ENCODE measurements around the gene MICAL2.

MICAL2 gene

GRCh38 chr11:12292766-12293165 lies 182.4 kb downstream of the MICAL2 start:
- no peak for DNase-seq

- no peak for DNase-seq
Measured at GRCh38 chr11:12293486-12293885, 183.1 kb downstream of the MICAL2 start.

DNA sequence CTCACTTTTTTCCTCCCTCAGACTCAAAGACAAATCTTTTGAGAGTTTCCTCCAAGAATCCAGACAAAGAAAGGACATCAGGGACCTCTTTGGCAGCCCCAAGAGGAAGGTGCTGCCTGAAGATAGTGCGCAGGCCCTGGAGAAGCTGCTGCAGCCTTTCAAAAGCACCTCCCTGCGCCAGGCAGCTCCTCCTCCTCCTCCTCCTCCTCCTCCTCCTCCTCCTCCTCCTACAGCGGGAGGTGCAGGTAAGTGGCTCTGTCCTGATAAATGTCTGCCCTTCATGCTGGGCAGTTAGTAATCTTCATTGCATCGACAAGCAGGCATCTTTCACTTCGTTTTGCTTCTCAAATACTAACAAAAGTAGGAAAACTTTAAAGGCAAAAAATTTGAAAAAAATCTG lies 184.2 kb downstream of the MICAL2 start:
- DNase-seq: no peak

DNA sequence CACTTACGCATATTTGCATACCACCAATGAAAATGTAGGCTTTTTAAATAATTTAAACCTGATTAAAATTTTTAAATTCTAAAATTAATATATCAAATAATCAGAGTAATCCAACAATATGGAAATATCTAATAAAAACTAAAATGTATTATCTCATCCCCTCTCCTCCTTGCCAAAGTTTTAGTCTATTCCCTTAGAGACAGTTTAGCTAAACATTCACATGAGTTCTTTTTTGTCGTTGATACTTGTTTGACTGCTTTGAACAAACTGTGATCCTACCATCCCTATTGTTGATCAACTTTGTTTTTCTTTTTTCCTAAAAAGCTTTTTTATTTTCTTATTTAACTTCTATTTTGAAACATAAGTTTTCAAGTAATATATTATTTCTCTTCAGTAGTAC lies 185.6 kb downstream of the MICAL2 start:
- DNase-seq: no peak

DNA sequence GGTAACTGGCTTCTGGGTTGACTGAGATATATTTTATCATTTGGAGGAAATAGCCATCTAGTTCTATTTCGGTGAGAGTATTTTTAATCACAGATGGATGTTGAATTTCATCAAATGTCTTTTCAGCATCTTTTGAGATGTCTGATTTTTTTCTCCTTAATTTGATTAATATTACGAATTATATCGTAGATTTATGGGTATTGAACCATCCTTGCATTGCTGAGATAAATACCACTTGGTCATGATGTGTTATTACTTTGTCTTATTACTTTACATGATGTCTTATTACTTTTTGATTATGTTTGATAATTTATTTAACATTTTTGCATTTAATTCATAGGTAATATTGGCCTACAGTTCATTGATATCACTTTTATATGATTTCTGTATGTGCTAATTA lies 188.2 kb downstream of the MICAL2 start:
- DNase-seq: no peak

- DNase-seq: no peak
Measured at GRCh38 chr11:12301379-12301778, 191.0 kb downstream of the MICAL2 start.

DNA sequence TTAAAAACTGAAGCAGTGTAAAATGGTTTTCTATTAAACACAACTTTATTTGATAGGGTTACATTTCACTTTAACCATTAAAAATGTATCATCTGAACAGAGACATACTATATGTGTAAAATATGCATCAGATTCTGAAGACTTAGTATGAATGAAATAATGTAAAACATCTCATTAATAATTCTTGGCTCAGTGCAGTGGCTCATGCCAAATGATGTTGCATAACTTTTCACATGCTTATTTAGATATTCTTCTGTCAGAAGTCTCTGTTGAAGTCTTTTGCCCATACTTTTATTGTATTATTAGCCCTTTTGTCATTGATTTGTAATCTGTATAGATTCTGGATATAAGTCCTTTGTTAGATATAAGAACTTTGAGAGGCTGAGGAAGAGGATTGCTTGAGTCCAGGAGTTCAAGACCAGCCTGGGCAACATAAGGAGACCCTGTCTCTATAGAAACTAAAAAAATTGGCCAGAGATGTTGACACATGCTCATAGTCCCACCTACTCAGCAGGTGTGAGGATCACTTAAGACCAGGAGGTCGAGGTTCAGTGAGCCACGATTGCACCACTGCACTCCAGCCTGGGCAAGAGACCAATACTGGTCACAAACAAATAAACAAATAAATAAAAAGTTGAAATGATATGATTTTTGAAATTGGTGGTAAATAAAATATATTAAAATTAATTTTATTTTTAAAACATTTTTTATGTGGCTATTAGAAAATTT lies 193.2 kb downstream of the MICAL2 start:
- no peak for DNase-seq

- DNase-seq: no peak
Measured at GRCh38 chr11:12306830-12307229, 196.4 kb downstream of the MICAL2 start.

- DNase-seq: no peak
Measured at GRCh38 chr11:12312132-12312531, 201.7 kb downstream of the MICAL2 start.
